Mesenchymal stem cell (in vitro differentiated cells and primary cell): ENCODE measurements around the gene CHD1.

Experiments
- DNase-seq: peaks from one replicate; pipeline ENCODE4 v3.0.0-alpha.2; 2013
- H2AFZ ChIP-seq: one replicate; pipeline ENCODE4 v1.6.1; 2013; ENCODE audit warnings: low read depth, mild to moderate bottlenecking, control low read depth, inconsistent platforms, low read length, moderate library complexity
- H2AK5ac ChIP-seq: 2 replicates; pipeline ENCODE4 v1.6.1; 2013; ENCODE audit warnings: low read length, moderate library complexity, mild to moderate bottlenecking, inconsistent platforms; ENCODE audit not compliant: severe bottlenecking
- H2BK120ac ChIP-seq: one replicate; pipeline ENCODE4 v1.6.1; 2013; ENCODE audit warnings: low read depth, mild to moderate bottlenecking, inconsistent platforms, low read length, moderate library complexity
- H2BK12ac ChIP-seq, 2 experiments: one replicate each; pipeline ENCODE4 v1.6.1; 2013; ENCODE audit warnings: inconsistent platforms in 2 of 2, low read length in 2 of 2, mild to moderate bottlenecking in 2 of 2, moderate library complexity in 2 of 2, control low read depth in 1 of 2
- H2BK15ac ChIP-seq: one replicate; pipeline ENCODE4 v1.6.1; 2013; ENCODE audit warnings: mild to moderate bottlenecking, low read depth, inconsistent platforms; ENCODE audit not compliant: poor library complexity, severe bottlenecking
- H2BK5ac ChIP-seq: 2 replicates; pipeline ENCODE4 v1.6.1; 2013; ENCODE audit warnings: low read depth, mild to moderate bottlenecking, low read length, control low read depth, inconsistent platforms; ENCODE audit not compliant: poor library complexity, severe bottlenecking
- H3K14ac ChIP-seq, 2 experiments: one replicate each; pipeline ENCODE4 v1.6.1; 2013; ENCODE audit warnings: inconsistent platforms in 2 of 2, low read length in 2 of 2, control low read depth in 1 of 2, mild to moderate bottlenecking in 1 of 2, moderate library complexity in 1 of 2
- H3K18ac ChIP-seq, 2 experiments: one replicate each; pipeline ENCODE4 v1.6.1; 2013; ENCODE audit warnings: inconsistent platforms in 2 of 2, low read length in 2 of 2, control low read depth in 1 of 2, low read depth in 1 of 2, mild to moderate bottlenecking in 1 of 2
- H3K23ac ChIP-seq, 2 experiments: one replicate each; pipeline ENCODE4 v1.6.1; 2013; ENCODE audit warnings: inconsistent platforms in 2 of 2, low read length in 2 of 2, mild to moderate bottlenecking in 2 of 2, moderate library complexity in 2 of 2, control low read depth in 1 of 2
- H3K27ac ChIP-seq: 2 replicates; pipeline ENCODE4 v1.5.1; 2013; ENCODE audit warnings: mild to moderate bottlenecking, moderate library complexity, low read length, control low read depth, inconsistent platforms; ENCODE audit not compliant: poor library complexity, severe bottlenecking
- H3K27me3 ChIP-seq, 2 experiments: 2 replicates each; pipeline versions ENCODE4 v1.6.1 to v1.7.0; 2013; ENCODE audit warnings: low read length in 2 of 2, mild to moderate bottlenecking in 2 of 2, moderate library complexity in 2 of 2, control low read depth in 1 of 2, inconsistent platforms in 1 of 2; ENCODE audit not compliant: control insufficient read depth in 1 of 2, insufficient read depth in 1 of 2
- H3K36me3 ChIP-seq, 2 experiments: 2 replicates each; pipeline versions ENCODE4 v1.6.1 to v1.7.0; 2013; ENCODE audit warnings: low read length in 2 of 2, control low read depth in 1 of 2, inconsistent platforms in 1 of 2, low read depth in 1 of 2, mild to moderate bottlenecking in 1 of 2; ENCODE audit not compliant: insufficient read depth in 2 of 2, control insufficient read depth in 1 of 2
- H3K4ac ChIP-seq, 2 experiments: one replicate each; pipeline ENCODE4 v1.6.1; 2013; ENCODE audit warnings: inconsistent platforms in 2 of 2, low read length in 2 of 2, mild to moderate bottlenecking in 2 of 2, moderate library complexity in 2 of 2, control low read depth in 1 of 2, low read depth in 1 of 2
- H3K4me1 ChIP-seq: 2 replicates; pipeline ENCODE4 v1.6.1; 2013; ENCODE audit warnings: low read depth, low read length, control low read depth; ENCODE audit not compliant: control insufficient read depth, insufficient read depth
- H3K4me2 ChIP-seq: 2 replicates; pipeline ENCODE4 v1.6.1; 2013; ENCODE audit warnings: low read length, mild to moderate bottlenecking, inconsistent platforms; ENCODE audit not compliant: poor library complexity, severe bottlenecking
- H3K4me3 ChIP-seq, 2 experiments: 2 replicates each; pipeline versions ENCODE4 v1.5.1 to v1.7.0; 2013; ENCODE audit warnings: low read length in 2 of 2, mild to moderate bottlenecking in 2 of 2, control low read depth in 1 of 2, low read depth in 1 of 2; ENCODE audit not compliant: insufficient read depth in 1 of 2
- H3K79me1 ChIP-seq: replicated peaks from 2 replicates; pipeline ENCODE4 v1.6.1; 2013; ENCODE audit warnings: mild to moderate bottlenecking, control low read depth, low read length, inconsistent platforms; ENCODE audit not compliant: poor library complexity, severe bottlenecking
- H3K9ac ChIP-seq: 2 replicates; pipeline ENCODE4 v1.7.0; 2013; ENCODE audit warnings: mild to moderate bottlenecking, low read length, moderate library complexity
- H3K9me3 ChIP-seq: 2 replicates; pipeline ENCODE4 v1.7.0; 2013; ENCODE audit warnings: mild to moderate bottlenecking, low read length; ENCODE audit not compliant: control insufficient read depth
- H4K8ac ChIP-seq: one replicate; pipeline ENCODE4 v1.6.1; 2013; ENCODE audit warnings: inconsistent platforms, mild to moderate bottlenecking, low read length, moderate library complexity
- H4K91ac ChIP-seq: one replicate; pipeline ENCODE4 v1.6.1; 2013; ENCODE audit warnings: mild to moderate bottlenecking, low read length, inconsistent platforms
- WGBS: methylation state at CpG from one replicate; pipeline ENCODE4 v1.1.7; 2013; ENCODE audit warnings: mixed read lengths; 5-methylcytosine and 5-hydroxymethylcytosine counted together

The CHD1 gene

DNA sequence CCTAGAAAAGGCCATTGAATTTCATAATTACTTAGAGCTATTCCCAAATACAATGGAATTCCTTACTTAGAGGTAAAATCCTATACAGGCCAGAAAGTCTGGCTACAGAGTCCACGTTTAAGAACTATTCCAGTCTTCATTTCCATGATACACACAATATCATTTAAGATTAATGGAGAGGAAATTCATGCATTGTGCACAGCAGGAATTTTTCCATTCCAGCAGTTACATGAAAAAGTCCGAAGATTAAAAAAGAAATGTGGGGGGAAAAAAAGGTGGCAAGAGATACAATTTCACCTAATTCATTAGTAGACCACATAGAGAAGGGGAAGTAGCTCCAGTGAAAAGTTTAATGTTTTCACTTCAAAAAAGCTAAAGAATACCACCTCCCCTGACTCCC lies 63.1 kb downstream of the CHD1 start:
- no peak overlapping the region for H2BK5ac ChIP-seq
- H3K4me1 ChIP-seq: no peaks in the 10 kb centered on the region
- H3K4me3 ChIP-seq: no peak overlapping the region
- H3K27ac ChIP-seq: peak overlapping the region; percentile 8
- no peak overlapping the region for H3K14ac ChIP-seq
- H2BK15ac ChIP-seq: no peak overlapping the region
- peaks cover 5% of the 10 kb centered on the region for H3K79me1 ChIP-seq
- H4K8ac ChIP-seq: no peak overlapping the region
- H2AFZ ChIP-seq: no peak overlapping the region
- DNase-seq: no peak
- H2BK120ac ChIP-seq: no peak overlapping the region
- H3K18ac ChIP-seq: no peak overlapping the region
- no peak overlapping the region for H2BK12ac ChIP-seq
- H3K9ac ChIP-seq: no peak overlapping the region
- H3K27me3 ChIP-seq: no peaks in the 10 kb centered on the region
- H3K36me3 ChIP-seq: peaks cover 9 to 92% of the 10 kb centered on the region in 2 experiments
- no peak overlapping the region for H4K91ac ChIP-seq
- no peak overlapping the region for H2AK5ac ChIP-seq
- no peak overlapping the region for H3K4me2 ChIP-seq
- H3K4ac ChIP-seq: no peak overlapping the region
- WGBS: 100% methylated on average over 1 of the region's 2 CpGs
- H3K9me3 ChIP-seq: no peaks in the 10 kb centered on the region
- no peak overlapping the region for H3K23ac ChIP-seq

DNA sequence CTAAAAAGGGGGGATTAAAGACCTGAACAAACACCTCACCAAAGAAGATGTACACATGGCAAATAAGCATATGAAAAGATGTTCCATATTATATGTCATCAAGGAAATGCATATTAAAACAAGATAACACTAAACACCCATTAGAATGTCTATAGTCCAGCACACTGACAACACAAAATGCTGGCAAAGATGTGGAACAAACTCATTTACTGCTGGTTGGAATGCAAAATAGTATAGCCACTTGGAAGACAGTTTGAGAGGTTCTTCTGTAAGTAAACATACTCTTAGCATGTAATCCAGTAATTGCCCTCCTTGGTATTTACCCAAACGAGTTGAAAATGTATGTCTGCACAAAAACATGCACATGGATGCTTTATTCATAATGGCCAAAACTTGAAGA lies 81.8 kb downstream of the CHD1 start:
- H3K14ac ChIP-seq: no peak overlapping the region
- DNase-seq: no peak
- no peak overlapping the region for H3K4me2 ChIP-seq

DNA sequence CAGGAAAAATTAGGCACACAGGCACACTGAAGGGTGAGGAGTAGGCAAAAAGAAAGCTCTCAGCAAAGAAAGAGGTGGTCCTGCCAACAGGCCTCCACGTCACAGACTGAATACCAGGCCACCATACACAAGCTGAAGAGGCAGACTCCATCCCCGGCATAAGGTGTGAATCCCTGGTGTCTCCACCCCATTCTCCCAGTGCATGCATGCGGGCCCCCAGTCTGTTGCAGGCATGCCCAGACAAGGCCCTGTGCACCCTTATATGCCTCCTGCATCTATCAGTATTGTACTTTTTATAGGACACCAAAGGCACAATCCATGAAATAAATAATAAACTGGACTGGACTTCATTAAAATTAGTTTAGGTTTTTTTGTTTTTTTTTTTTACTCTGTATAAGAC lies 82.3 kb downstream of the CHD1 start:
- peaks cover 4% of the 10 kb centered on the region for H3K4me1 ChIP-seq
- no peak overlapping the region for H2AFZ ChIP-seq
- H4K91ac ChIP-seq: peak overlapping the region; percentile 11
- no peak overlapping the region for H3K18ac ChIP-seq
- peak overlapping the region in 1 of 2 experiments; percentile 63 for H2BK12ac ChIP-seq
- no peaks in the 10 kb centered on the region for H3K79me1 ChIP-seq
- H3K23ac ChIP-seq: no peak overlapping the region
- no peak overlapping the region for H3K4me3 ChIP-seq
- H3K36me3 ChIP-seq: no peaks in the 10 kb centered on the region
- H2BK120ac ChIP-seq: no peak overlapping the region
- H3K9ac ChIP-seq: no peak overlapping the region
- no peak overlapping the region for H3K4ac ChIP-seq
- no peaks in the 10 kb centered on the region for H3K27me3 ChIP-seq
- H3K4me2 ChIP-seq: no peak overlapping the region
- 94% methylated on average over 3 of the region's 3 CpGs for WGBS
- H2AK5ac ChIP-seq: no peak overlapping the region
- no peak overlapping the region for H3K14ac ChIP-seq
- peak overlapping the region; percentile 64 for H3K27ac ChIP-seq
- no peak overlapping the region for H2BK15ac ChIP-seq
- H3K9me3 ChIP-seq: peaks cover 10% of the 10 kb centered on the region
- H2BK5ac ChIP-seq: peak overlapping the region; percentile 3
- peak overlapping the region; percentile 77 for H4K8ac ChIP-seq
- DNase-seq: no peak

More for the DNA sequence above, 81.8 kb downstream of the CHD1 start:
- no peak overlapping the region for H2BK120ac ChIP-seq
- H3K27ac ChIP-seq: peak overlapping the region; percentile 57
- H2BK15ac ChIP-seq: no peak overlapping the region
- H3K9me3 ChIP-seq: peaks cover 10% of the 10 kb centered on the region
- H2BK12ac ChIP-seq: no peak overlapping the region
- H3K36me3 ChIP-seq: no peaks in the 10 kb centered on the region
- no peak overlapping the region for H2AFZ ChIP-seq
- 83% methylated on average over 1 of the region's 1 CpG for WGBS
- no peak overlapping the region for H3K18ac ChIP-seq
- H3K4ac ChIP-seq: no peak overlapping the region
- H3K9ac ChIP-seq: no peak overlapping the region
- no peak overlapping the region for H3K23ac ChIP-seq
- H3K79me1 ChIP-seq: no peaks in the 10 kb centered on the region
- peak overlapping the region; percentile 31 for H2BK5ac ChIP-seq
- H3K4me3 ChIP-seq: no peak overlapping the region
- H3K4me1 ChIP-seq: peaks cover 4% of the 10 kb centered on the region
- H4K8ac ChIP-seq: no peak overlapping the region
- no peaks in the 10 kb centered on the region for H3K27me3 ChIP-seq
- H2AK5ac ChIP-seq: no peak overlapping the region
- no peak overlapping the region for H4K91ac ChIP-seq

DNA sequence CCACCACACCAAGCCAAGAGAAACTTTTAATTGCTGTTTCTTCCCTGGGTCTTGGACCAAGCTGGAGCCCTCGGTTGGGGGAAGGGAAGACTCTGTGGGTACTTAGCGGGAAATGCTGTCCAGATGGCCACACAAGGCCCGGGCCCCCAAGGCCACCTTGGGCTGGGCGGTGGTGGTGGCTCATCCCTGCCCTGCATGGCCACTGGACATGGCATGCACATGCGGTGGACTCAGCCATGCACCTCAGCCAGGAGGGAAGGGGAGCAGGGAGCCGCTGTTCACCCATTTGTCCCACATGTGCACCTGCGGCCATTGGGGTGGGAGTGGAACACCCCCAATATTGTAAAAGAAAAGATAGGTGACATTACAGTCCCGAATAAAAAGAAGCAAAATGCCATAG lies 82.9 kb downstream of the CHD1 start:
- no peak overlapping the region for H3K23ac ChIP-seq
- H2BK15ac ChIP-seq: no peak overlapping the region
- H3K27ac ChIP-seq: no peak overlapping the region
- H2AFZ ChIP-seq: no peak overlapping the region
- no peaks in the 10 kb centered on the region for H3K36me3 ChIP-seq
- no peak overlapping the region for H3K4me3 ChIP-seq
- H3K9ac ChIP-seq: no peak overlapping the region
- DNase-seq: no peak
- peaks cover 10% of the 10 kb centered on the region for H3K9me3 ChIP-seq
- no peak overlapping the region for H3K4me2 ChIP-seq
- H3K18ac ChIP-seq: no peak overlapping the region
- 95% methylated on average over 8 of the region's 8 CpGs for whole genome bisulfite sequencing
- no peak overlapping the region for H3K14ac ChIP-seq
- peaks cover 4% of the 10 kb centered on the region for H3K4me1 ChIP-seq
- H2BK120ac ChIP-seq: no peak overlapping the region
- H3K4ac ChIP-seq: no peak overlapping the region
- no peaks in the 10 kb centered on the region for H3K79me1 ChIP-seq
- no peak overlapping the region for H4K91ac ChIP-seq
- no peaks in the 10 kb centered on the region for H3K27me3 ChIP-seq
- no peak overlapping the region for H4K8ac ChIP-seq
- peak overlapping the region; percentile 3 for H2BK5ac ChIP-seq
- H2BK12ac ChIP-seq: no peak overlapping the region
- peak overlapping the region; percentile 43 for H2AK5ac ChIP-seq
